ENCODE results near the gene ULK2. TPM values are rescaled to one million over a fixed set of nuclear protein-coding genes. Genes with fewer than 3 reads are reported as not detected.

ULK2 gene
- total RNA-seq, 1 experiment from 2014 or later: 5.1 TPM

GRCh38 chr17:19737305-19738072 lies 130.2 kb downstream of the ULK2 start:
- Mint-ChIP-seq H3K36me3 (no peaks in the 10 kb centered on the region), H3K9me3 (no peaks in the 10 kb centered on the region), H3K4me1 (0 out of 2 replicates have a peak, but pooled peaks cover 3% of the 10 kb centered on the region), H3K27ac (no peak overlapping the region), H3K27me3 (ENCODE audit: low read depth) (no peaks in the 10 kb centered on the region; the same call in 1 of the 2 replicates), H3K4me3 (no peak overlapping the region)
- ChIA-PET POLR2A (no interaction called here), CTCF (interaction anchor here (0.7 kb wide), 1 partner anchor 90 kb away, joined by 3 read pairs; no protein-coding TSS in a partner anchor)
- TF ChIP-seq JUN (CRISPR knock-in tag; IDR thresholded peaks at IDR 0.05) (no peak), ATF6 (CRISPR knock-in tag; IDR thresholded peaks at IDR 0.05) (no peak), ATF1 (CRISPR knock-in tag; IDR thresholded peaks at IDR 0.05) (no peak), ZNF138 (CRISPR knock-in tag; conservative IDR thresholded peaks at IDR 0.05) (no peak), GRHL2 (CRISPR knock-in tag; IDR thresholded peaks at IDR 0.05; ENCODE audit: insufficient replicate concordance, severe bottlenecking) (no peak), SMAD3 (CRISPR knock-in tag; IDR thresholded peaks at IDR 0.05; ENCODE audit: borderline replicate concordance) (no peak), RORB (CRISPR knock-in tag; IDR thresholded peaks at IDR 0.05) (no peak)
- TF ChIP-seq, protein P1, sequence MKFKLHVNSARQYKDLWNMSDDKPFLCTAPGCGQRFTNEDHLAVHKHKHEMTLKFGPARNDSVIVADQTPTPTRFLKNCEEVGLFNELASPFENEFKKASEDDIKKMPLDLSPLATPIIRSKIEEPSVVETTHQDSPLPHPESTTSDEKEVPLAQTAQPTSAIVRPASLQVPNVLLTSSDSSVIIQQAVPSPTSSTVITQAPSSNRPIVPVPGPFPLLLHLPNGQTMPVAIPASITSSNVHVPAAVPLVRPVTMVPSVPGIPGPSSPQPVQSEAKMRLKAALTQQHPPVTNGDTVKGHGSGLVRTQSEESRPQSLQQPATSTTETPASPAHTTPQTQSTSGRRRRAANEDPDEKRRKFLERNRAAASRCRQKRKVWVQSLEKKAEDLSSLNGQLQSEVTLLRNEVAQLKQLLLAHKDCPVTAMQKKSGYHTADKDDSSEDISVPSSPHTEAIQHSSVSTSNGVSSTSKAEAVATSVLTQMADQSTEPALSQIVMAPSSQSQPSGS (CRISPR knock-in tag; IDR thresholded peaks at IDR 0.05; ENCODE audit: borderline replicate concordance, low read depth): no peak
- TF ChIP-seq, protein P2, sequence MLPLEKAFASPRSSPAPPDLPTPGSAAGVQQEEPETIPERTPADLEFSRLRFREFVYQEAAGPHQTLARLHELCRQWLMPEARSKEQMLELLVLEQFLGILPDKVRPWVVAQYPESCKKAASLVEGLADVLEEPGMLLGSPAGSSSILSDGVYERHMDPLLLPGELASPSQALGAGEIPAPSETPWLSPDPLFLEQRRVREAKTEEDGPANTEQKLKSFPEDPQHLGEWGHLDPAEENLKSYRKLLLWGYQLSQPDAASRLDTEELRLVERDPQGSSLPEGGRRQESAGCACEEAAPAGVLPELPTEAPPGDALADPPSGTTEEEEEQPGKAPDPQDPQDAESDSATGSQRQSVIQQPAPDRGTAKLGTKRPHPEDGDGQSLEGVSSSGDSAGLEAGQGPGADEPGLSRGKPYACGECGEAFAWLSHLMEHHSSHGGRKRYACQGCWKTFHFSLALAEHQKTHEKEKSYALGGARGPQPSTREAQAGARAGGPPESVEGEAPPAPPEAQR (CRISPR knock-in tag; IDR thresholded peaks at IDR 0.05): no peak
- TF ChIP-seq, protein P3, sequence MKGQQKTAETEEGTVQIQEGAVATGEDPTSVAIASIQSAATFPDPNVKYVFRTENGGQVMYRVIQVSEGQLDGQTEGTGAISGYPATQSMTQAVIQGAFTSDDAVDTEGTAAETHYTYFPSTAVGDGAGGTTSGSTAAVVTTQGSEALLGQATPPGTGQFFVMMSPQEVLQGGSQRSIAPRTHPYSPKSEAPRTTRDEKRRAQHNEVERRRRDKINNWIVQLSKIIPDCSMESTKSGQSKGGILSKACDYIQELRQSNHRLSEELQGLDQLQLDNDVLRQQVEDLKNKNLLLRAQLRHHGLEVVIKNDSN (CRISPR knock-in tag; IDR thresholded peaks at IDR 0.05): no peak
- TF ChIP-seq, protein P4, sequence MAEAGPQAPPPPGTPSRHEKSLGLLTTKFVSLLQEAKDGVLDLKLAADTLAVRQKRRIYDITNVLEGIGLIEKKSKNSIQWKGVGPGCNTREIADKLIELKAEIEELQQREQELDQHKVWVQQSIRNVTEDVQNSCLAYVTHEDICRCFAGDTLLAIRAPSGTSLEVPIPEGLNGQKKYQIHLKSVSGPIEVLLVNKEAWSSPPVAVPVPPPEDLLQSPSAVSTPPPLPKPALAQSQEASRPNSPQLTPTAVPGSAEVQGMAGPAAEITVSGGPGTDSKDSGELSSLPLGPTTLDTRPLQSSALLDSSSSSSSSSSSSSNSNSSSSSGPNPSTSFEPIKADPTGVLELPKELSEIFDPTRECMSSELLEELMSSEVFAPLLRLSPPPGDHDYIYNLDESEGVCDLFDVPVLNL (CRISPR knock-in tag; IDR thresholded peaks at IDR 0.05; ENCODE audit: borderline replicate concordance, low read depth): no peak
- DNase-seq (ENCODE audit: low spot score) (no peak), ATAC-seq (no peak)

DNA sequence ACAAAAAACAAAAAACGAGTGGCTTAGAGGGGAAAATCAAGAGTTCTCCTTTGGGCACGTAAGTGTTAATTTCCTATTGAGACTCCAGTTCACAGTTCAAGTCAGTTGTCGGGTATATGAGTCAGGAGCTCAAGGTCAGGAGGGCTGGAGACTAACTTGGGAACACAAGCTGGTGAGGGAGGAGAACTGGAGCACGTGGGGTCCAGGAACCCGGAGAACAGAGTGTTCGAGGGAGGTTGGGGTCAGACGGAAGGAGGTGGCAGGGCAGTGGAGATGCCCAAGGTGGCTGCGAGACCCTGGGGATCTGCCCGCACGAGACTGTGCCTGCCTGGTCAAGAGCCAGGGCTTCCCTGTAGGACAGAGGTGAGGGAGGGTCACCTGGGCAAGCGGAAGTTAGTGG lies 131.7 kb downstream of the ULK2 start:
- no peaks in the 10 kb centered on the region for H3K9me3 Mint-ChIP-seq
- ATAC-seq (no peak), DNase-seq (ENCODE audit: low spot score) (no peak)
- no peak overlapping the region for H3K4me3 Mint-ChIP-seq
- POLR2A ChIA-PET: interaction anchor here (0.6 kb wide), 1 partner anchor 176 kb away, joined by 7 read pairs; no protein-coding TSS in a partner anchor
- no peaks in the 10 kb centered on the region for H3K36me3 Mint-ChIP-seq
- CTCF ChIA-PET: interaction anchor here (1.4 to 1.7 kb wide), 2 partner anchors 9 to 26 kb away, joined by 4 to 7 read pairs; no protein-coding TSS in a partner anchor
- H3K4me1 Mint-ChIP-seq: 0 out of 2 replicates have a peak, but pooled peaks cover 3% of the 10 kb centered on the region
- H3K27me3 Mint-ChIP-seq (ENCODE audit: low read depth): no peaks in the 10 kb centered on the region; the same call in 1 of the 2 replicates
- H3K27ac Mint-ChIP-seq: peak overlapping the region; percentile 2; the same call in 1 of the 2 replicates
- no peak for TF ChIP-seq ZNF532 (CRISPR knock-in tag; IDR thresholded peaks at IDR 0.05; ENCODE audit: borderline replicate concordance)
- no peak for TF ChIP-seq MYBL2 (CRISPR knock-in tag; IDR thresholded peaks at IDR 0.05)
- no peak for TF ChIP-seq ERG (CRISPR knock-in tag; IDR thresholded peaks at IDR 0.05)
- no peak for TF ChIP-seq SOX15 (CRISPR knock-in tag; IDR thresholded peaks at IDR 0.05)
- TF ChIP-seq ZNF416 (CRISPR knock-in tag; IDR thresholded peaks at IDR 0.05): no peak
- TF ChIP-seq ZNF512 (CRISPR knock-in tag; IDR thresholded peaks at IDR 0.05; ENCODE audit: borderline replicate concordance): no peak
- TF ChIP-seq, protein P4 (CRISPR knock-in tag; IDR thresholded peaks at IDR 0.05; ENCODE audit: borderline replicate concordance, low read depth): no peak
